Fibroblast of peridontal ligament (primary cell): ENCODE measurements around the gene MRPS6.

Experiments used
- DNase-seq: peaks from one replicate; pipeline ENCODE4 v3.0.0-alpha.2; 2010; ENCODE audit errors: extremely low read depth

The MRPS6 gene

GRCh38 chr21:34073032-34073748, at the start of gene MRPS6, which contains the start of gene SLC5A3:
Gene MRPS6 (plus strand): TSS chr21:34073578. CDS start chr21:34073701, 123 bp downstream.
Gene SLC5A3 (plus strand): TSS chr21:34073578. CDS start chr21:34095199, 21,621 bp downstream.
- peak; percentile 74 for DNase-seq

- DNase-seq = no peak
These were observed 49.5 kb upstream of the MRPS6 start for GRCh38 chr21:34023691-34024373.

GRCh38 chr21:34024374-34024693, 49.0 kb upstream of the MRPS6 start:
- no peak for DNase-seq

DNA sequence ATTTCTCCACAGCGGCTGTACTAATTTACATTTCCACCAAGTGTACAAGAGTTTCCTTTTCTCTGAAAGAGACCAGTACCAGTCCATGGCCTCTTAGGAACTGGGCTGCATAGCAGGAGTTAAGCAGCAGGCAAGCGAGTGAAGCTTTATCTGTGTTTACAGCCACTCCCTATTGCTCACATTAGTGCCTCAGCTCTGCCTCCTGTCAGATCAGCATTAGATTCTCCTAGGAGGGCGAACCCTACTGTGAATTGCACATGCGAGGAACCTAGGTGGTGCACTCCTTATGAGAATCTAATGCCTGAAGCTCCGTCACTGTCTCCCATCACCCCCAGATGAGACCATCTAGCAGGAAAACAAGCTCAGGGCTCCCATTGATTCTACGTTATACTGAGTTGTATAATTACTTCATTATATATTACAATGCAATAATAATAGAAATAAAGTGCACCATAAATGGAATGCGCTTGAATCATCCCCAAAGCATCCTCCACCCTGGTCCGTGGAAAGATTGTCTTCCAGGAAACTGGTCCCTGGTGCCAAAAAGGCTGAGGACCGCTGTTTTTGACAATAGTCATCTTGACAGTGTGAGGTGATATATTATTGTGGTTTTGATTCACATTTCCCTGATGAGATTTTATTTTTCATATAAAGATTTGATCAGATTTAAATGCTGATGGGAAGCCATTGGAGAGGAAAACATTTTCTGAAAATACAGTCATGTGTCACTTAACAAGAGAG, 45.5 kb upstream of the MRPS6 start:
- no peak for DNase-seq

- DNase-seq = peak; percentile 80
These were observed 43.4 kb upstream of the MRPS6 start for GRCh38 chr21:34029743-34030528.

DNA sequence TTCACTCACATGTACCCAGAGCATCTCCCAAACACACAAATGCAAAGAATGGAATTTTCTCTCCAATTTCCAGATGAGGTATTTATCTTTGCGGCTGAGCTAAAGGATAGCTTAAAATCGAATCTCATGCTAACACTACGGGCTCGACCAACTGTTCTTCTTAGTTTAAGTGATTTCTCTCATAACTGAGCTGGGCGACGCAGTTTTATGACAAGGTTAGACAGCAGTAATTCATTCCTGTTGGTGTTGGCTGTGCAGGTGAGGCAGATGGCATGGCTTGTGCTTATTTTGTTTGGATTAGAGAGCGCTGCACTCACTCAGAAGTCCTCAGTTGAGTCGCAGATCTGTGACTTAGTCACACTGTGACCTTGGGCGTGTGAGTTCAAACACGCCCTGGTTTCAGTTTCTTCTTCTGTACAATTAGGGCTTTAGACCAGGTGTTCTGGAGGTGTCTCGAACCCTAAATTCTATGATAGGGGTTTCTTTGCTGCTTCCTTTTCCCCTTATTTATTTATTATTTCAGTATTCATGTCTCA, 41.5 kb upstream of the MRPS6 start:
- no peak for DNase-seq

DNA sequence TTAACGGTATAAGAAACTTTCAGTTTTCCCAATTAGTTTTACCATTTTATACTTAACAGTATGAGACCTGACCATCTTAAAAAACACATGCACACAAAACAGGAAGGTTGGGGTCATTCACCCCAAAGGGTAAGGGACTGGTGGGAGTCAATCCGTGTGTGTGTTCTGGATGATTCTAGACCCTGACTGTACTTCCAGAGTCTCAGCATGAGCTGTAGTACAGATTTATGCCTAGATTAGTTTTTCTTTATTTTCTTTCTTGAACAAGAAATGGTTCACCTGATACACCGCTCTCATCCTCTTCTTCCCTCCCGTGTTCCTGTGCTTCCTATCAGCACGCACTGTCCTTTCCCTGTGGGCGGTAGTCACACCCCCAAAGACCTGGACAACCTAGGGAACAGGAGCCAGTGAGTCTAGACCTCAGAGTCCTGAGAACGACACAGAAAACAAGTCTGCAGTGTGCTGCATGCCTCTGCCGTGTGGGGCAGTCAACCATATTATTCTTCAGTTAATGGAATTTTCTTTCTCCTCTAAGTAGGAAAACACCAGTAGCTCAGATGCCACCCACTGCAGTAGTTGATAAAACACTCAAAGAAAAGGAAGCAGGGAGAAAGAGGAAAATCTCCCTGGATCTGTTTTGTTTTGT, 38.9 kb upstream of the MRPS6 start:
- DNase-seq = no peak

- no peak for DNase-seq
These were observed 37.6 kb upstream of the MRPS6 start for GRCh38 chr21:34035619-34036354.

- DNase-seq = peak; percentile 14
These were observed 36.2 kb upstream of the MRPS6 start for GRCh38 chr21:34037009-34037795.

GRCh38 chr21:34039678-34040382, 33.5 kb upstream of the MRPS6 start:
- no peak for DNase-seq

DNA sequence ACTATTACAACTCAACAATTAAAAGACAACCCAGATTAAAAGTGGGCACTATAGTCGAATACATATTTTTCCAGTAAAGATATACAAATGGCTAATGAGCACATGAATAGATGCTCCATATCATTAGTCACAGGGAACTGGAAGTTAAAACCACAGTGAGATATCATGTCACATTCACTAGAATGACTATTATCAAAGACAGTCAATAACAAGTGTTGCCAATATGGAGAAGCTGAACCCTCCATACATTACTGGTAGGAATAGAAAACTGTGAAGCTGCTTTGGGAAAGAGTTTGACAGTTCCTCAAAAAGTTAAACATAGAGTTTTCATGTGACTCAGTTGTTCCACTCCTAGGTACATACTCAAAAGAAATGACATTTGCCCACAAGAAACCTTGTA, 30.6 kb upstream of the MRPS6 start:
- DNase-seq = no peak

DNA sequence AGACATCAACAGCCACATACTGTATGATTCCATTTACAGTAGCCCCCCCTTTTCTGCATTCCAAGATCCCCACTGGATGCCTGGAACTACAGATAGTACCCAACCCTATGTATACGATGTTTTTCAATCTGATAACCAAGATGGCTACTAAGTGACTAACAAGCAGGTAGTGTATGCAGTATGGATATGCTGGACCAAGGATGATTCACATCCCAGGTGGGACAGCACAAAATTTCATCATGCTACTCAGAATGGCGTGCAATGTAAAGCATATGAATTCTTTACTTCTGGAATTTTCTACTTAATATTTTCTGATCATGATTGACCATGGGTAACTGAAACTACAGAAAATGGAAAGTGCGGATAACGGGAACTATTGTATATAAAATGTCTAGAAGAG, 30.0 kb upstream of the MRPS6 start:
- no peak for DNase-seq

- no peak for DNase-seq
These were observed 26.5 kb upstream of the MRPS6 start for GRCh38 chr21:34046917-34047316.

DNA sequence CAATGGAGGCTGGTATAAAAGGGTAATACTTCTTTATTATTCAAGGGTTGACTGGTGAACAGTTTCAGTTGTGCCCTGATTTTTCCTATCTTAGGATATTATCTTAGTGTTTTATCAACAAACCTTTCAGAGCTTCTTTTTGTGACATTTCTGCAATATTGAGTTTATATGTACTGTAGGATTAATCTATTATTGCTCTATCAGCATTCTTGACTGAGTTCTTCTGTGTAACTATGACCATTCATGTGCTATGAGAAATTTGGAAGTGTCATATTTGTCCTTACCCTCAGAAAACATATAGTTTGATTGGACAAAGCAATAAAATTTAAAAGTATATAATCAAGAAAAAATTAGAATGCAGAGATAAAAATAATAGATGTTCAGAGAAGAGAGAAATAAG, 25.5 kb upstream of the MRPS6 start:
- DNase-seq = no peak

GRCh38 chr21:34052171-34052570, 21.2 kb upstream of the MRPS6 start:
- DNase-seq = no peak

- no peak for DNase-seq
These were observed 19.1 kb upstream of the MRPS6 start for GRCh38 chr21:34054259-34054658.

- no peak for DNase-seq
These were observed 17.8 kb upstream of the MRPS6 start for GRCh38 chr21:34055615-34056014.

GRCh38 chr21:34061983-34062382, 11.4 kb upstream of the MRPS6 start:
- DNase-seq = no peak

DNA sequence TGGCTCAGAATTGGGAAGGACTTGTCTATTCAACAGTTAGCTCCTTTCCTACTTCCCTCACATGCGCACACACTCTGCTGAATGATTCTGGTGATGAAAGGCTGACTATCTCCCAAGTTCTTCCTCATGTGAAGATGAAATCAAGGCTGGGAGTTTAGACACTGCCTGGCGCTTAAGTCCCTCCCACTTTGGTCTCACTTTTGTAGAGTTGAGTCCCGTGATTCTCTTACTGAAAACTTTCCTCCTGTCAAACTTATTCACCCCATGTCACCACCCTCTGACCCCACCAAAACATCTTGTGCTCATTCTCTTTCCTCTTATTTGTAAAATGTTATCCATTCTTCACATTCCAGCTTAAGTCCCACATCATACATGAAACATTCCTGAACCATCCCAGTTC, 8.4 kb upstream of the MRPS6 start:
- no peak for DNase-seq
